Measurements from ENCODE around the gene SUGP1. TPM values are rescaled to one million over a fixed set of nuclear protein-coding genes. Genes with fewer than 3 reads are reported as not detected.

Gene SUGP1
- total RNA-seq, 4 donors from 2014 or later: 15.5 to 37.3 (median 24.0) TPM

DNA sequence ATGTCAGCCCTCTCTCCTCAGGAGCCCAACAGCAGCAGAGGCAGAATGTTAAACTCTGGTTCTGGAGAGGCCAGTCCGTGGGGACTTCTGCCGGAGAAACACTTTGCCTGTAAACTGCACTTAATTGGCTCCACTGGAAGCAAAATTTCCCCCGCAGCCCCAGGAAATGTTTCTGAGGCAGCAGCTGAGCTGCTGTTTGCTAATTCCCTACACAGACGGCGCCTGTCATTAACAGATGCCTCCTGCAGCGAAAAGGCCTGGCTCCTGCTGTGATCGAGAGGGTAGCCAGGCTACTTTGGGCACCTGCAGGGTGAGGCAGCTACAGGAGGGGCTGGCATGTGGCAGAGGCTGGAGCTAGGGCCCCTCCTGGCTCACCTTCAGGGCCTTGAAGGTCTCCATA is 42.0 kb downstream of the SUGP1 start:
- TF ChIP-seq CTCF (IDR thresholded peaks at IDR 0.05; ENCODE audit: low read depth): no peak

DNA sequence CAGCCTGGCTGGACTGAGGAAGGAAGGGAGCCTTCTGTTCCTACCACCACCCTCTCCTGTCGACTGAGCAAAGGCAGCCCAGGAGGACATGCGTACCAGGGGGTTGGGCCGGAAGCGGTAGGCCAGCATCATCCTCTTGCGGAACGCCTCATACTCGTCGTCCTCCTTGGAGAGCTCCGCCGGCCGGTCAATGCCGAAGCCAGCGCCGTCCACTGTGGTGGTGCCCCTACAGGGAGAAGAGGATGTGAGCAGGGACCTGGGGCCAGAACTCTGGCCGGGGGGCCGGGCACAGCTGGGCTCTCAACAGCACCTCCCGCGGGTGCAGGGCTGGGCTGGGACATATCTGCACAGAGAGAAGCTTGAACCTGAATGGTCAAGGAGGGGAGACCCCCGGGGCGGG is 43.5 kb downstream of the SUGP1 start:
- TF ChIP-seq CTCF (IDR thresholded peaks at IDR 0.05; ENCODE audit: low read depth): no peak

GRCh38 chr19:19276386-19276785 is 43.9 kb downstream of the SUGP1 start:
- no peak for TF ChIP-seq CTCF (IDR thresholded peaks at IDR 0.05; ENCODE audit: low read depth)

DNA sequence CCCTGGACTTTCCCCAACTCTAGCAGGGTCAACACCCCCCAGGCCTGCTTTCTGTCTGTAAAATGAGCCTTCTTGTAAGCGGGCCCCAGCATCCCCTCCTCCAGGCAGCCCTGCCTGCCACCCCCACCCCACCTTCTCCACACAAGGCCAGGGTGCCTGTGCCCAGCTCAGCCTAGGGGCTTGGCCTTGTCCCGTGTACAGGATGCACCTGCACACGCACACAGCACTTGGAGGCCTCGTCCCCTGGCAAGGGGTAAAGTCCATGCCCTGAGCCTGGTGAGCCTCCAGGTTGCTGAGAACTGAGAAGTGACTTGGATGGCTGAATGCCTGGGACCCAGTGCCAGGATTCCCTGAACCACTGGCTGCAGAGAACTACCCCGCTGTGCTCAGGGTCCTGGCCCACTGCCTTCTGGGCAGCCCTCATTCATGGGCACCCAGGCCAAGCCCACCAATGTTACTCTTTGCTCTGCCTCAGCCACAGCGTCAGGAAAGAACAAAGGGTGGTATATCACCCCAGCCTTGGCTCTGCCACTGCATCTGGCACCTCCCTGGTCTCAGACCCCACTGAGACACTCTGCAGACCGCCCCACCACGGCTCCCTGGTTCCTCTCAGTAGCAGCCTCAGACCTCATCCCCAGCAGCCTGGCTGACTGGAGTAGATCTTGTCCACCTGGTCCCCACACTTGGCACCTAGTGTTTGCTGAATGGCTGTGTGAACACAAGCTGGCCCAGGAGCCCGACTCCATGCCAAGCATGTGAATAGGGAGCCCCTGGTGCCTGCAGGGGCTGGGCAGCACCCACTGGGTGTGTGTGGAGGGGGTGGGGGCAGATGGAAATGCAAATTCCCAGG is 45.4 kb downstream of the SUGP1 start:
- TF ChIP-seq CTCF (IDR thresholded peaks at IDR 0.05; ENCODE audit: low read depth): no peak

DNA sequence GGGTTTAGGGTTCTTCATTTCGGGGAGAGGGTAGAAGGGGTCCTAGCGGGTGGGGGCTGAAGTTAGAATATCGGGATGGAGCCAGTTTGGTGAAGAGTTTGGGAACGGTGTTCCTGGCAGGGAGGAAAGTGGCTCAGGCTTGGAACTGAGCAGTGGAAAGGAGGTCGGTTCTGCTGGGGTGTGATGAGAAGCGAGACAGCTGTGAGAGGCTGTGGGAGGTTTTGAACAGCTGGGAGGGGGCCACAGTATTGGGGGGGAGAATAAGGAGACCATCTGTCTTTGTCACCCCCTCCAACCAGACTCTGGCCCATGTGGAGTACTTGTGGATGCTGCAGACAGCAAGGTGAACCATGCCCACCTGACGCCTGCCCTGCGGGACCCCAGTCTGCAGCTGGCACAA is 46.2 kb downstream of the SUGP1 start:
- TF ChIP-seq CTCF (IDR thresholded peaks at IDR 0.05; ENCODE audit: low read depth): no peak

- TF ChIP-seq CTCF (IDR thresholded peaks at IDR 0.05; ENCODE audit: low read depth): no peak
These were observed 48.3 kb downstream of the SUGP1 start for GRCh38 chr19:19271828-19272599.
